IMR-90 (cell line): Measurements from ENCODE around the gene ADCY1. TPM values are rescaled to one million over a fixed set of nuclear protein-coding genes. Genes with fewer than 3 reads are reported as not detected.

Source experiments
- ATAC-seq: fragments of 200-7000 bp; cut with Tn5 transposase; 2 replicates; pipeline ENCODE4 v1.9.1; 2020; ENCODE audit warnings: low read depth, mild to moderate bottlenecking, moderate library complexity
- BruUV-seq: library from RNA; stranded (reverse); fragments of 400-500 nt; replicated peaks from 2 replicates; lab custom pipeline; 2021; lab: Mats Ljungman, UMichigan
- CTCF ChIA-PET: fragments of 300-600 bp; formaldehyde crosslinking; extraction: SDS; loops from one replicate; lab custom pipeline; 2021; ENCODE audit warnings: antibody characterized with exemption; lab: Yijun Ruan, JAX
- POLR2A ChIA-PET: fragments of 300-600 bp; sonication (Branson Sonifier 250); formaldehyde crosslinking; loops from one replicate; lab custom pipeline; 2022; ENCODE audit warnings: antibody characterized with exemption; ENCODE audit not compliant: unreplicated experiment; lab: Charles Lee
- DNase-seq: peaks from one replicate; pipeline ENCODE4 v3.0.0; 2013
- H2AFZ ChIP-seq: replicated peaks from 2 replicates; pipeline ENCODE3; 2013; ENCODE audit warnings: low read length, mild to moderate bottlenecking; ENCODE audit not compliant: poor library complexity
- H2AK5ac ChIP-seq: 2 replicates; pipeline ENCODE4 v1.6.1; 2013; ENCODE audit warnings: low read depth, low read length, inconsistent platforms
- H2AK9ac ChIP-seq: replicated peaks from 2 replicates; pipeline ENCODE3; 2013; ENCODE audit warnings: mild to moderate bottlenecking, low read depth, low read length, moderate library complexity; ENCODE audit not compliant: poor library complexity
- H2BK120ac ChIP-seq: 2 replicates; pipeline ENCODE4 v1.6.1; 2013; ENCODE audit warnings: low read depth, low read length, inconsistent platforms
- H2BK15ac ChIP-seq: 3 replicates; pipeline ENCODE4 v1.6.1; 2013; ENCODE audit warnings: low read depth, low read length, inconsistent platforms
- H2BK20ac ChIP-seq: 2 replicates; pipeline ENCODE4 v1.6.1; 2013; ENCODE audit warnings: low read depth, mild to moderate bottlenecking, inconsistent platforms, low read length, moderate library complexity
- H2BK5ac ChIP-seq: 2 replicates; pipeline ENCODE4 v1.6.1; 2013; ENCODE audit warnings: mild to moderate bottlenecking, low read depth, low read length, inconsistent platforms; ENCODE audit not compliant: poor library complexity, severe bottlenecking
- H3K14ac ChIP-seq: replicated peaks from 2 replicates; pipeline ENCODE4 v1.6.1; 2013; ENCODE audit warnings: low read depth, low read length, inconsistent platforms
- H3K18ac ChIP-seq: 2 replicates; pipeline ENCODE4 v1.6.1; 2013; ENCODE audit warnings: low read depth, low read length, control low read depth
- H3K23ac ChIP-seq: 2 replicates; pipeline ENCODE4 v1.6.1; 2013; ENCODE audit warnings: low read depth, low read length, inconsistent platforms
- H3K27ac ChIP-seq: 2 replicates; pipeline ENCODE4 v1.5.1; 2013; ENCODE audit warnings: mild to moderate bottlenecking, control low read depth, low read length; ENCODE audit not compliant: insufficient read depth
- H3K27me3 ChIP-seq: 2 replicates; pipeline ENCODE4 v1.6.1; 2013; ENCODE audit warnings: low read length; ENCODE audit not compliant: control insufficient read depth, insufficient read depth
- H3K36me3 ChIP-seq: 2 replicates; pipeline ENCODE4 v1.6.1; 2013; ENCODE audit warnings: low read length, mixed read lengths; ENCODE audit not compliant: control insufficient read depth, insufficient read depth
- H3K4ac ChIP-seq: 2 replicates; pipeline ENCODE4 v1.6.1; 2013; ENCODE audit warnings: low read depth, low read length, inconsistent platforms
- H3K4me1 ChIP-seq: 2 replicates; pipeline ENCODE4 v1.6.1; 2013; ENCODE audit warnings: low read length, mixed read lengths; ENCODE audit not compliant: control insufficient read depth, insufficient read depth
- H3K4me2 ChIP-seq: 2 replicates; pipeline ENCODE4 v1.6.1; 2013; ENCODE audit warnings: low read depth, mild to moderate bottlenecking, control low read depth, low read length, moderate library complexity
- H3K4me3 ChIP-seq: 2 replicates; pipeline ENCODE4 v1.5.1; 2013; ENCODE audit warnings: low read depth, mild to moderate bottlenecking, control low read depth, low read length, moderate library complexity; ENCODE audit not compliant: insufficient read depth
- H3K56ac ChIP-seq: 2 replicates; pipeline ENCODE4 v1.6.1; 2013; ENCODE audit warnings: low read length, inconsistent platforms; ENCODE audit not compliant: insufficient read depth; ENCODE audit errors: extremely low read depth
- H3K79me1 ChIP-seq, 2 experiments: 2 replicates each; pipeline ENCODE4 v1.6.1; 2013; ENCODE audit warnings: low read length in 2 of 2, inconsistent platforms in 1 of 2, low read depth in 1 of 2
- H3K9ac ChIP-seq: 2 replicates; pipeline ENCODE4 v1.6.1; 2013; ENCODE audit warnings: low read depth, low read length, control low read depth
- H3K9me1 ChIP-seq: 2 replicates; pipeline ENCODE4 v1.6.1; 2013; ENCODE audit warnings: low read length, inconsistent platforms; ENCODE audit not compliant: insufficient read depth
- H3K9me3 ChIP-seq: 2 replicates; pipeline ENCODE4 v1.6.1; 2013; ENCODE audit warnings: low read length; ENCODE audit not compliant: control insufficient read depth, insufficient read depth
- H4K20me1 ChIP-seq: 2 replicates; pipeline ENCODE4 v1.6.1; 2013; ENCODE audit warnings: low read length, inconsistent platforms; ENCODE audit not compliant: insufficient read depth
- H4K5ac ChIP-seq: 2 replicates; pipeline ENCODE4 v1.6.1; 2013; ENCODE audit warnings: mild to moderate bottlenecking, low read depth, low read length, control low read depth
- H4K8ac ChIP-seq, 2 experiments: 2 replicates each; pipeline ENCODE4 v1.6.1; 2013; ENCODE audit warnings: low read depth in 2 of 2, low read length in 2 of 2, control low read depth in 1 of 2, inconsistent platforms in 1 of 2
- H4K91ac ChIP-seq: 2 replicates; pipeline ENCODE4 v1.6.1; 2013; ENCODE audit warnings: low read depth, low read length, inconsistent platforms; ENCODE audit not compliant: insufficient read depth
- CEBPB ChIP-seq: IDR thresholded peaks from 2 replicates; pipeline ENCODE4 v1.6.1; 2012; ENCODE audit warnings: low read depth, low read length, improper control_type of control experiment
- MAFK ChIP-seq: IDR thresholded peaks from 2 replicates; pipeline ENCODE4 v1.6.1; 2012; ENCODE audit warnings: low read depth, low read length, improper control_type of control experiment
- POLR2A ChIP-seq: IDR thresholded peaks from 2 replicates; pipeline ENCODE4 v1.6.1; 2012; ENCODE audit warnings: mild to moderate bottlenecking, low read depth, low read length
- RAD21 ChIP-seq: IDR thresholded peaks from 2 replicates; pipeline ENCODE4 v1.6.1; 2012; ENCODE audit warnings: low read length, improper control_type of control experiment
- RCOR1 ChIP-seq: IDR thresholded peaks from 2 replicates; pipeline ENCODE4 v1.6.1; 2012; ENCODE audit warnings: mild to moderate bottlenecking, low read length, improper control_type of control experiment; ENCODE audit not compliant: insufficient replicate concordance
- RFX5 ChIP-seq: IDR thresholded peaks from 2 replicates; pipeline ENCODE4 v1.8.0; 2012; ENCODE audit warnings: low read depth, mild to moderate bottlenecking, low read length, moderate library complexity
- SMC3 ChIP-seq: fragments of 150-350 bp; IDR thresholded peaks from 2 replicates; pipeline ENCODE4 v1.6.1; 2016; ENCODE audit warnings: low read depth, mild to moderate bottlenecking, antibody characterized with exemption, low read length, moderate library complexity
- USF2 ChIP-seq: fragments of 150-350 bp; IDR thresholded peaks from 2 replicates; pipeline ENCODE4 v1.6.1; 2017; ENCODE audit warnings: mild to moderate bottlenecking, antibody characterized with exemption, low read length, low read depth
- WGBS, 2 experiments: methylation state at CpG; one replicate each; pipeline versions ENCODE4 v1.1.5 to v1.1.7; 2013; ENCODE audit warnings: missing lambda C conversion rate in 2 of 2; ENCODE audit not compliant: insufficient read length in 1 of 2; ENCODE audit errors: extremely low coverage in 2 of 2; 5-methylcytosine and 5-hydroxymethylcytosine counted together
- dilution Hi-C: fragments of 300-500 bp; cut with HindIII; formaldehyde crosslinking; loops from one replicate; pipeline ENCODE4 v1.14.3; 2018; ENCODE audit warnings: low sequenced_read_pairs; ENCODE audit not compliant: unreplicated experiment
- in situ Hi-C: fragments of 300-500 bp; cut with MboI; formaldehyde crosslinking; loops from 3 replicates; pipeline ENCODE4 v1.14.3; 2019; ENCODE audit warnings: low sequenced_read_pairs, inconsistent platforms, mixed read lengths
- intact Hi-C: fragments of 100-400 bp; cut with micrococcal nuclease; formaldehyde crosslinking; loops from 2 replicates; pipeline ENCODE4 v1.10.0; 2022
- polyA plus RNA-seq, 3 experiments: library from polyadenylated mRNA; depleted of rRNA; stranded (reverse); fragments of >200 nt; gene quantifications; 2 replicates each; pipeline ENCODE4 v1.2.3, GENCODE V29; 2012; ENCODE audit warnings: low replicate concordance in 1 of 3
- total RNA-seq: library from RNA; depleted of rRNA; stranded (reverse); fragments of >200 nt; gene quantifications from 2 replicates; pipeline ENCODE4 v1.2.3, GENCODE V29; 2012

The ADCY1 gene
- total and polyA plus RNA-seq, 2 of the 4 experiments (the other 2 are of a cell fraction) = 0.18 to 0.24 TPM

- Histone ChIP-seq H4K20me1 (no peaks in the 10 kb centered on the region; the same call in 1 of the 2 replicates), H3K4me2 (no peak overlapping the region), H2BK20ac (no peak overlapping the region), H3K79me1 (no peaks in the 10 kb centered on the region), H3K18ac (no peak overlapping the region), H3K4ac (no peak overlapping the region), H3K27ac (no peak overlapping the region), H3K23ac (no peak overlapping the region), H3K56ac (no peak overlapping the region), H3K9ac (no peak overlapping the region), H3K9me1 (no peaks in the 10 kb centered on the region), H2BK5ac (no peak overlapping the region), H2AK9ac (no peak overlapping the region), H2AFZ (no peak overlapping the region), H3K4me1 (no peaks in the 10 kb centered on the region), H4K91ac (no peak overlapping the region), H3K36me3 (no peaks in the 10 kb centered on the region), H3K27me3 (peaks cover 13% of the 10 kb centered on the region), H3K4me3 (no peak overlapping the region), H3K9me3 (no peaks in the 10 kb centered on the region), H4K8ac (no peak overlapping the region), H2BK15ac (no peak overlapping the region), H2BK120ac (no peak overlapping the region), H2AK5ac (no peak overlapping the region), H4K5ac (no peak overlapping the region), H3K14ac (no peak overlapping the region)
- no TSS peak for BruUV-seq
- dilution Hi-C loops (no loop called here), in situ Hi-C loops (no loop called here), intact Hi-C loops (no loop called here)
- ATAC-seq = no peak
- ChIA-PET POLR2A (no interaction called here), CTCF (no interaction called here)
- DNase-seq = no peak
- 63% methylated on average over 4 of the region's 10 CpGs; no CpG with 5 or more reads in 1 of the 2 experiments for WGBS, 2 experiments
- TF ChIP-seq MAFK (no peak), USF2 (no peak), RAD21 (no peak), POLR2A (no peak), SMC3 (no peak), RCOR1 (no peak), CEBPB (no peak), RFX5 (no peak)
Measured at GRCh38 chr7:45599851-45600706, 25.9 kb downstream of the ADCY1 start.
